GM06990 (cell line): ENCODE measurements around the gene RHO.
A peak's percentile ranks its signal among the peaks of the same experiment; 100 is the strongest.
"Not testable (repeated sequence)": the region's sequence is repeated elsewhere in the genome, so short reads cannot be mapped to it uniquely, and the experiment has no call there.

Source experiments
- DNase-seq: peaks from one replicate; pipeline ENCODE4 v3.0.0-alpha.2; 2011; ENCODE audit not compliant: insufficient read length; ENCODE audit errors: extremely low read depth
- H3K27me3 ChIP-seq: replicated peaks from 2 replicates; pipeline ENCODE4 v1.6.0; 2011; ENCODE audit warnings: low read length; ENCODE audit not compliant: control insufficient read depth, insufficient read depth
- H3K36me3 ChIP-seq: 2 replicates; pipeline ENCODE4 v1.5.1; 2011; ENCODE audit warnings: low read length; ENCODE audit not compliant: control insufficient read depth, insufficient read depth
- H3K4me3 ChIP-seq: replicated peaks from 2 replicates; pipeline ENCODE4 v1.5.1; 2011; ENCODE audit warnings: low read depth, mild to moderate bottlenecking, control low read depth, low read length
- CTCF ChIP-seq: IDR thresholded peaks from 2 replicates; pipeline ENCODE4 v1.5.1; 2011; ENCODE audit warnings: low read length, control low read depth, mild to moderate bottlenecking, inconsistent platforms; ENCODE audit not compliant: insufficient read depth, poor library complexity, severe bottlenecking

RHO gene

DNA sequence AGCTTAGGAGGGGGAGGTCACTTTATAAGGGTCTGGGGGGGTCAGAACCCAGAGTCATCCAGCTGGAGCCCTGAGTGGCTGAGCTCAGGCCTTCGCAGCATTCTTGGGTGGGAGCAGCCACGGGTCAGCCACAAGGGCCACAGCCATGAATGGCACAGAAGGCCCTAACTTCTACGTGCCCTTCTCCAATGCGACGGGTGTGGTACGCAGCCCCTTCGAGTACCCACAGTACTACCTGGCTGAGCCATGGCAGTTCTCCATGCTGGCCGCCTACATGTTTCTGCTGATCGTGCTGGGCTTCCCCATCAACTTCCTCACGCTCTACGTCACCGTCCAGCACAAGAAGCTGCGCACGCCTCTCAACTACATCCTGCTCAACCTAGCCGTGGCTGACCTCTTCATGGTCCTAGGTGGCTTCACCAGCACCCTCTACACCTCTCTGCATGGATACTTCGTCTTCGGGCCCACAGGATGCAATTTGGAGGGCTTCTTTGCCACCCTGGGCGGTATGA is at the start of gene RHO:
TSS of gene RHO (plus strand) at position 51 of the 512 bp plus-strand sequence. CDS start at position 146, 95 bp downstream.
- Histone ChIP-seq H3K27me3 (no peaks in the 10 kb centered on the region; the same call in 1 of the 2 replicates), H3K36me3 (no peaks in the 10 kb centered on the region), H3K4me3 (no peak within 1 kb of the TSS)
- no peak for TF ChIP-seq CTCF
- DNase-seq, result no peak

GRCh38 chr3:129481225-129481765 is 47.1 kb upstream of the RHO start:
- H3K36me3 ChIP-seq, H3K4me3 ChIP-seq, H3K27me3 ChIP-seq, DNase-seq: not testable (repeated sequence)

DNA sequence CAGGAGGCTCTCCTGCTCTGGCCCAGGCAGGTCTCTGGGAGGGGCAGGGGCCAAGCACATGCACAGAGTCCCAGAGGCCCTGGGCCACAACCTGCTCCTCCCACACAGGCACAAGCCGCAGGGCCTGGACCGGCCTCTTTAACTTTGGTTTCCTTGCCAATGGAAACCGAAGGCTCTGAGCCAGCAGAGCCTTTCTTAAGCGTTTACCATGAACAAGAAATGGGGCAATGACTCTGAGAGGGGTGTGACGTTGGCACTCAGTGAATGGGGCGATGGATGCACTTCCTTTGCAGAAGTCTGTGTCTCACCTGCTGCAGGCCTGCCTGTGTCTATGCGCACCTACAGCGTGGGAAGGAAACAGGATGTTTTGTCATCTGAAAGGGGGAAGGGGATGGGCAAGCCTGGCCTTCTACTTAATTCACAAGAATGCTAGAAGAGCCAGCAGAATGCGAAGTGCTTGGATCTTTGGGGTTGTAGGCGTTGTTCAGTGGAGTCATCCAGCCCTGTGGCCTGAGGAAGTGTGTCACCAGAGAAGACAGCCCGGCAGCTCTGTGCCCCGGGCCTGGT is 46.6 kb upstream of the RHO start:
- Histone ChIP-seq H3K36me3 (peaks cover 5% of the 10 kb centered on the region; the same call in 1 of the 2 replicates), H3K4me3 (no peak overlapping the region), H3K27me3 (no peaks in the 10 kb centered on the region)
- DNase-seq, result no peak
- TF ChIP-seq CTCF, result no peak

GRCh38 chr3:129482721-129483120 is 45.7 kb upstream of the RHO start:
- peaks cover 5% of the 10 kb centered on the region; the same call in 1 of the 2 replicates for H3K36me3 ChIP-seq
- H3K27me3 ChIP-seq, result no peaks in the 10 kb centered on the region
- peak; percentile 38 for TF ChIP-seq CTCF
- H3K4me3 ChIP-seq, result no peak overlapping the region
- no peak for DNase-seq

- Histone ChIP-seq H3K4me3 (no peak overlapping the region), H3K36me3 (peaks cover 5% of the 10 kb centered on the region; the same call in 1 of the 2 replicates), H3K27me3 (no peaks in the 10 kb centered on the region)
- no peak for DNase-seq
- no peak for TF ChIP-seq CTCF
Observed at GRCh38 chr3:129483870-129484269, 44.6 kb upstream of the RHO start.

DNA sequence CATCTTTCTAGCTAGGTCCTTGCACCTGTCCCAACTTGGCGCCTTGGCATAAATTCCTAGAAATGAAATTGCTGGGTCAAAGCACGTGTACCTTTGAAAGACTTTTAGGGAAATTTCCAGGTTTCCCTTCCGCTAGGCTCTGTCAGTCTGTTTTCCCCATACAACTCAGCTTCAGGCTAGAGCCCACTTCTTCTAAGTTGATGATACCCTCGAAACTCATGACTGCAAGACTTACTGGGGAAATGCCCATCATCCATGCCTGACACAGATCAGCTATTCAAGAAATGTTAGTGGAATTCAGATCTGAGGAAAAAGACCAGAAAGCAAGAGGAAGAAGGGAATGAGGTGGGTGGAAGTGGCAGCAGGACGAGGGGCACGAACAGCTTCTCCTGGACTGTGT is 43.3 kb upstream of the RHO start:
- not testable (repeated sequence) for H3K4me3 ChIP-seq, H3K36me3 ChIP-seq, DNase-seq, H3K27me3 ChIP-seq
